Aorta (tissue), 5 donors: Measurements from ENCODE around the gene UPK1B. TPM values are rescaled to one million over a fixed set of nuclear protein-coding genes. Genes with fewer than 3 reads are reported as not detected.
A peak's percentile ranks its signal among the peaks of the same experiment; 100 is the strongest.

Source experiments
- ATAC-seq: fragments of 200-7000 bp; cut with Tn5 transposase; one replicate; pipeline ENCODE4 v1.9.1; 2022; ENCODE audit warnings: moderate library complexity; ENCODE audit not compliant: low FRiP score
- DNase-seq, 2 donors: peaks; one replicate each; pipeline ENCODE4 v3.0.0-alpha.2; 2020
- H3K27ac ChIP-seq, 2 donors: one replicate each; pipeline ENCODE4 v1.5.1; 2013; ENCODE audit warnings: low read length in 2 of 2, mild to moderate bottlenecking in 2 of 2, moderate library complexity in 2 of 2, control low read depth in 1 of 2, inconsistent platforms in 1 of 2, low read depth in 1 of 2
- H3K27me3 ChIP-seq, 2 donors: one replicate each; pipeline ENCODE4 v1.6.1; 2013; ENCODE audit warnings: control low read depth in 1 of 2, low read length in 1 of 2, mild to moderate bottlenecking in 1 of 2, moderate library complexity in 1 of 2; ENCODE audit not compliant: insufficient read depth in 2 of 2, control insufficient read depth in 1 of 2
- H3K36me3 ChIP-seq, 2 donors: one replicate each; pipeline ENCODE4 v1.6.1; 2013; ENCODE audit warnings: control low read depth in 1 of 2, low read length in 1 of 2, mild to moderate bottlenecking in 1 of 2; ENCODE audit not compliant: insufficient read depth in 2 of 2, control insufficient read depth in 1 of 2
- H3K4me1 ChIP-seq, 2 donors: one replicate each; pipeline ENCODE4 v1.6.1; 2013; ENCODE audit warnings: low read length in 2 of 2, control low read depth in 1 of 2, mild to moderate bottlenecking in 1 of 2, moderate library complexity in 1 of 2; ENCODE audit not compliant: insufficient read depth in 2 of 2, control insufficient read depth in 1 of 2
- H3K4me3 ChIP-seq, 2 donors: one replicate each; pipeline ENCODE4 v1.5.1; 2013; ENCODE audit warnings: low read length in 2 of 2, control low read depth in 1 of 2, mild to moderate bottlenecking in 1 of 2
- H3K9me3 ChIP-seq: one replicate; pipeline ENCODE4 v1.6.1; 2013; ENCODE audit warnings: mild to moderate bottlenecking, low read length; ENCODE audit not compliant: control insufficient read depth
- WGBS, 2 donors: extraction: QIAGEN DNeasy Blood & Tissue Kit; methylation state at CpG; one replicate each; pipeline ENCODE4 v1.1.7; 2013; 5-methylcytosine and 5-hydroxymethylcytosine counted together
- intact Hi-C, 2 donors: fragments of 100-400 bp; cut with DNase I; formaldehyde crosslinking; loops; one replicate each; pipeline versions ENCODE4 v1.14.2 to v1.15.0; 2022
- polyA plus RNA-seq, 2 donors: library from polyadenylated mRNA; stranded (reverse); fragments of 200-250 nt; gene quantifications; one replicate each; pipeline ENCODE4 v1.2.3, GENCODE V29; 2013
- total RNA-seq, 2 donors: library from RNA; stranded (reverse); fragmentation: NEBNext Ultra II Directional; extraction: Animal tissue kit (Norgen Biotek cat#: 25700); gene quantifications; one replicate each; pipeline ENCODE4 v1.2.1, GENCODE V29; 2021
- donor health status: healthy with polysubstance abuse.
- donor health status: Bipolar disorder and iron deficiency.
- donor health status: DM: no; HTN: no; CAD: no.
- donor health status: DM: no; HTN: no; CAD: no.
- donor health status: DM: yes; HTN: yes; CAD: no.

UPK1B gene
- total and polyA plus RNA-seq, 4 donors: 0.23 to 0.50 TPM; not detected in 2

GRCh38 chr3:119227070-119227850 is 53.9 kb downstream of the UPK1B start:
- Histone ChIP-seq H3K27ac (no peak overlapping the region), H3K27me3 (no peaks in the 10 kb centered on the region), H3K36me3 (peaks cover 9 to 11% of the 10 kb centered on the region in 2 donors), H3K4me1 (no peaks in the 10 kb centered on the region), H3K4me3 (no peak overlapping the region), H3K9me3 (no peaks in the 10 kb centered on the region)
- WGBS, 2 donors: 66 to 70% methylated on average over 6 of the region's 6 CpGs
- ATAC-seq: no peak
- no peak for DNase-seq
- intact Hi-C loops: no loop called here

GRCh38 chr3:119228373-119229145 is 55.2 kb downstream of the UPK1B start:
- intact Hi-C loops: no loop called here
- no peaks in the 10 kb centered on the region for H3K9me3 ChIP-seq
- ATAC-seq (no peak), DNase-seq (no peak)
- no peak overlapping the region for H3K4me3 ChIP-seq
- no peaks in the 10 kb centered on the region for H3K4me1 ChIP-seq
- no peak overlapping the region for H3K27ac ChIP-seq
- no peaks in the 10 kb centered on the region for H3K27me3 ChIP-seq
- peaks cover 5 to 7% of the 10 kb centered on the region in 2 donors for H3K36me3 ChIP-seq
- WGBS, 2 donors: 95 to 97% methylated on average over 2 of the region's 2 CpGs

GRCh38 chr3:119229190-119229589 is 55.8 kb downstream of the UPK1B start:
- H3K36me3 ChIP-seq: peaks cover 5 to 7% of the 10 kb centered on the region in 2 donors
- intact Hi-C loops: no loop called here
- 69% methylated on average over 7 of the region's 7 CpGs for WGBS, 2 donors

GRCh38 chr3:119230071-119230470 is 56.7 kb downstream of the UPK1B start:
- Histone ChIP-seq H3K36me3 (peaks cover 5 to 7% of the 10 kb centered on the region in 2 donors), H3K9me3 (no peaks in the 10 kb centered on the region), H3K27me3 (no peaks in the 10 kb centered on the region), H3K4me3 (no peak overlapping the region), H3K4me1 (no peaks in the 10 kb centered on the region), H3K27ac (no peak overlapping the region)
- ATAC-seq: no peak
- 92 to 93% methylated on average over 7 of the region's 7 CpGs for WGBS, 2 donors
- no peak for DNase-seq
- intact Hi-C loops: loop anchor here in 1 of 2 donors (10.0 kb wide), 1 partner anchor 345 kb away; no protein-coding TSS in a partner anchor

More at GRCh38 chr3:119229190-119229589, 55.8 kb downstream of the UPK1B start:
- DNase-seq: no peak
- H3K4me3 ChIP-seq: no peak overlapping the region
- no peak for ATAC-seq
- H3K9me3 ChIP-seq: no peaks in the 10 kb centered on the region
- no peaks in the 10 kb centered on the region for H3K27me3 ChIP-seq
- no peaks in the 10 kb centered on the region for H3K4me1 ChIP-seq
- no peak overlapping the region for H3K27ac ChIP-seq

GRCh38 chr3:119230745-119231144 is 57.3 kb downstream of the UPK1B start:
- DNase-seq (no peak), ATAC-seq (no peak)
- intact Hi-C loops: loop anchor here in 1 of 2 donors (10.0 kb wide), 1 partner anchor 346 kb away; no protein-coding TSS in a partner anchor
- H3K36me3 ChIP-seq: peaks cover 5 to 7% of the 10 kb centered on the region in 2 donors
- no peaks in the 10 kb centered on the region for H3K9me3 ChIP-seq
- H3K4me3 ChIP-seq: no peak overlapping the region
- H3K4me1 ChIP-seq: peaks cover 0 to 4% of the 10 kb centered on the region in 2 donors
- H3K27ac ChIP-seq: no peak overlapping the region
- H3K27me3 ChIP-seq: no peaks in the 10 kb centered on the region

- H3K27ac ChIP-seq: peak overlapping the region in 1 of 2 donors; percentile 28
- no peak overlapping the region for H3K4me3 ChIP-seq
- H3K27me3 ChIP-seq: no peaks in the 10 kb centered on the region
- 9% methylated on average over 1 of the region's 1 CpG for WGBS, 2 donors
- H3K9me3 ChIP-seq: no peaks in the 10 kb centered on the region
- ATAC-seq (no peak), DNase-seq (no peak)
- intact Hi-C loops: loop anchor here in 1 of 2 donors (10.0 kb wide), 1 partner anchor 350 kb away; no protein-coding TSS in a partner anchor
- H3K36me3 ChIP-seq: peaks cover 0 to 7% of the 10 kb centered on the region in 2 donors
- peaks cover 0 to 7% of the 10 kb centered on the region in 2 donors for H3K4me1 ChIP-seq
These were observed 61.2 kb downstream of the UPK1B start for GRCh38 chr3:119234610-119235009.

GRCh38 chr3:119235151-119235550 is 61.8 kb downstream of the UPK1B start:
- DNase-seq (no peak), ATAC-seq (no peak)
- Histone ChIP-seq H3K36me3 (peaks cover 0 to 2% of the 10 kb centered on the region in 2 donors), H3K4me1 (peaks cover 0 to 7% of the 10 kb centered on the region in 2 donors), H3K9me3 (no peaks in the 10 kb centered on the region), H3K4me3 (no peak overlapping the region), H3K27me3 (no peaks in the 10 kb centered on the region), H3K27ac (peak overlapping the region in 1 of 2 donors; percentile 28)
- WGBS, 2 donors: 62 to 77% methylated on average over 1 of the region's 1 CpG
- intact Hi-C loops: loop anchor here in 1 of 2 donors (10.0 kb wide), 1 partner anchor 350 kb away; no protein-coding TSS in a partner anchor

GRCh38 chr3:119236756-119237155 is 63.4 kb downstream of the UPK1B start:
- Histone ChIP-seq H3K36me3 (no peaks in the 10 kb centered on the region), H3K4me3 (no peak overlapping the region), H3K9me3 (no peaks in the 10 kb centered on the region), H3K27me3 (no peaks in the 10 kb centered on the region), H3K4me1 (peaks cover 0 to 7% of the 10 kb centered on the region in 2 donors), H3K27ac (no peak overlapping the region)
- WGBS, 2 donors: 81 to 83% methylated on average over 7 of the region's 7 CpGs
- DNase-seq (no peak), ATAC-seq (no peak)
- intact Hi-C loops: loop anchor here in 1 of 2 donors (10.0 kb wide), 1 partner anchor 352 kb away; no protein-coding TSS in a partner anchor
